Measurements from ENCODE around the gene ACTG2.
"Not testable (repeated sequence)": the region's sequence is repeated elsewhere in the genome, so short reads cannot be mapped to it uniquely, and the experiment has no call there.

The ACTG2 gene
- total RNA-seq: 0 to 0.36 (median 0) reads per million in 4 experiments

GRCh38 chr2:73892631-73893329 is at the start of gene ACTG2:
ACTG2 (plus strand) TSS chr2:73893008; CDS start chr2:73901312, 8,304 bp downstream.
- no peak for DNase-seq

GRCh38 chr2:73844087-73844486 is 48.7 kb upstream of the ACTG2 start:
- DNase-seq: no peak

- no peak for DNase-seq
These were observed 42.8 kb upstream of the ACTG2 start for GRCh38 chr2:73850009-73850408.

GRCh38 chr2:73851274-73851673 is 41.5 kb upstream of the ACTG2 start:
- DNase-seq: no peak

GRCh38 chr2:73852020-73852419 is 40.8 kb upstream of the ACTG2 start:
- DNase-seq: no peak

- DNase-seq: no peak
These were observed 37.3 kb upstream of the ACTG2 start for GRCh38 chr2:73855526-73855925.

- DNase-seq: no peak
These were observed 36.6 kb upstream of the ACTG2 start for GRCh38 chr2:73856214-73856613.

GRCh38 chr2:73859721-73860586 is 32.9 kb upstream of the ACTG2 start:
- DNase-seq: no peak

- DNase-seq: no peak
These were observed 29.8 kb upstream of the ACTG2 start for GRCh38 chr2:73862987-73863386.

GRCh38 chr2:73868204-73868978 is 24.4 kb upstream of the ACTG2 start:
- DNase-seq: no peak

GRCh38 chr2:73870084-73870483 is 22.7 kb upstream of the ACTG2 start:
- DNase-seq: no peak

GRCh38 chr2:73877071-73877802 is 15.6 kb upstream of the ACTG2 start:
- DNase-seq: no peak

GRCh38 chr2:73877984-73878383 is 14.8 kb upstream of the ACTG2 start:
- DNase-seq: not testable (repeated sequence)

GRCh38 chr2:73885406-73885805 is 7.4 kb upstream of the ACTG2 start:
- DNase-seq: no peak

GRCh38 chr2:73886357-73886756 is 6.5 kb upstream of the ACTG2 start:
- no peak for DNase-seq

GRCh38 chr2:73887596-73888353 is 5.0 kb upstream of the ACTG2 start:
- DNase-seq: not testable (repeated sequence)

GRCh38 chr2:73888388-73888787 is 4.4 kb upstream of the ACTG2 start:
- DNase-seq: no peak

- DNase-seq: no peak
These were observed 3.6 kb upstream of the ACTG2 start for GRCh38 chr2:73889206-73889605.

GRCh38 chr2:73890301-73891092 is 2.3 kb upstream of the ACTG2 start:
- DNase-seq: no peak

- DNase-seq: no peak
These were observed 1.4 kb upstream of the ACTG2 start for GRCh38 chr2:73891276-73891901.

Data from effector CD8-positive, alpha-beta T cell (primary cell).